ENCODE results near the gene LRRC17. TPM values are rescaled to one million over a fixed set of nuclear protein-coding genes. Genes with fewer than 3 reads are reported as not detected.

LRRC17 gene
- total and polyA plus RNA-seq, 9 of the 15 experiments (the other 6 are each of a cell fraction or from before 2014, with no cell fraction given) = 0.03 to 0.18 (median 0.12) TPM; not detected in 5

- TF ChIP-seq ZNF407 (IDR thresholded peaks at IDR 0.05; ENCODE audit: low read depth) (no peak), MEIS2 (IDR thresholded peaks at IDR 0.05; ENCODE audit: partially characterized antibody) (no peak), POLR2B (IDR thresholded peaks at IDR 0.05; ENCODE audit: low read depth, partially characterized antibody) (peak; percentile 58), RNF2 (IDR thresholded peaks at IDR 0.05) (0 out of 2 replicates have a peak, but pooled peaks have one; percentile 51), ATF2 (CRISPR knock-in tag; IDR thresholded peaks at IDR 0.05) (no peak), SNRNP70 (optimal IDR thresholded peaks at IDR 0.05; ENCODE audit: low read depth, low read length) (no peak), NCOA6 (IDR thresholded peaks at IDR 0.05) (no peak), JUND (IDR thresholded peaks at IDR 0.05; ENCODE audit: borderline replicate concordance, low read depth, low read length) (peak; percentile 99), JUND (tag; IDR thresholded peaks at IDR 0.05; ENCODE audit: borderline replicate concordance, low read depth, low read length) (peak; percentile 98), EP300 (IDR thresholded peaks at IDR 0.05; ENCODE audit: low read length) (peak; percentile 82), HES1 (IDR thresholded peaks at IDR 0.05; ENCODE audit: low read depth) (no peak), KDM1A (IDR thresholded peaks at IDR 0.05) (0 out of 4 replicates have a peak, but pooled peaks of 1 of the 2 experiments have one; percentile 12), ARID4B (CRISPR knock-in tag; IDR thresholded peaks at IDR 0.05) (no peak)
Observed at GRCh38 chr7:102991540-102992214, 78.9 kb downstream of the LRRC17 start (continued).
